Activated CD4-positive, alpha-beta T cell treated with anti-CD3 and anti-CD28 coated beads, Interleukin-2, amount 10 ng/mL, durations not matched to agents 24 days and 14 days (primary cell): ENCODE measurements around the gene ACAT1. TPM values are rescaled to one million over a fixed set of nuclear protein-coding genes. Genes with fewer than 3 reads are reported as not detected.
"Not testable (repeated sequence)": the region's sequence is repeated elsewhere in the genome, so short reads cannot be mapped to it uniquely, and the experiment has no call there.

Experiments used
- DNase-seq: peaks from one replicate; pipeline ENCODE4 v3.0.0; 2022
- H3K27ac Mint-ChIP-seq: one replicate; pipeline ENCODE4 v1.8.0; 2022; ENCODE audit warnings: mild to moderate bottlenecking, mixed read lengths
- H3K27me3 Mint-ChIP-seq: one replicate; pipeline ENCODE4 v1.8.0; 2022; ENCODE audit warnings: mixed read lengths
- H3K36me3 Mint-ChIP-seq: one replicate; pipeline ENCODE4 v1.8.0; 2022; ENCODE audit warnings: low read depth, mild to moderate bottlenecking, mixed read lengths
- H3K4me1 Mint-ChIP-seq: one replicate; pipeline ENCODE4 v1.8.0; 2021; ENCODE audit warnings: mixed read lengths
- H3K4me3 Mint-ChIP-seq: one replicate; pipeline ENCODE4 v1.8.0; 2022; ENCODE audit warnings: mild to moderate bottlenecking, moderate library complexity, mixed read lengths
- H3K9me3 Mint-ChIP-seq: one replicate; pipeline ENCODE4 v1.8.0; 2021; ENCODE audit warnings: mixed read lengths
- intact Hi-C: fragments of 100-400 bp; cut with micrococcal nuclease; formaldehyde crosslinking; loops from one replicate; pipeline ENCODE4 v1.15.1; 2023
- total RNA-seq: library from RNA; stranded (reverse); gene quantifications from 2 replicates; pipeline ENCODE4 v1.2.3, GENCODE V29; 2022

ACAT1 gene
- total RNA-seq, 1 donor from 2014 or later, result 65.0 TPM

- intact Hi-C loops, result no loop called here
- no peak overlapping the region for H3K27ac Mint-ChIP-seq
- peaks cover 33% of the 10 kb centered on the region for H3K4me1 Mint-ChIP-seq
- H3K9me3 Mint-ChIP-seq, result no peaks in the 10 kb centered on the region
- no peak for DNase-seq
- no peak overlapping the region for H3K4me3 Mint-ChIP-seq
- H3K36me3 Mint-ChIP-seq, result peaks cover 34% of the 10 kb centered on the region
- H3K27me3 Mint-ChIP-seq, result no peaks in the 10 kb centered on the region
Measured at GRCh38 chr11:108125096-108125495, 3.7 kb downstream of the ACAT1 start.

- H3K9me3 Mint-ChIP-seq, result no peaks in the 10 kb centered on the region
- intact Hi-C loops, result no loop called here
- no peak overlapping the region for H3K27ac Mint-ChIP-seq
- H3K27me3 Mint-ChIP-seq, result no peaks in the 10 kb centered on the region
- no peak overlapping the region for H3K4me3 Mint-ChIP-seq
- H3K36me3 Mint-ChIP-seq, result peaks cover 40% of the 10 kb centered on the region
- peaks cover 17% of the 10 kb centered on the region for H3K4me1 Mint-ChIP-seq
- no peak for DNase-seq
Measured at GRCh38 chr11:108128772-108129171, 7.4 kb downstream of the ACAT1 start.

- intact Hi-C loops, result no loop called here
- DNase-seq, result no peak
- no peaks in the 10 kb centered on the region for H3K9me3 Mint-ChIP-seq
- no peaks in the 10 kb centered on the region for H3K27me3 Mint-ChIP-seq
- peaks cover 32% of the 10 kb centered on the region for H3K36me3 Mint-ChIP-seq
- no peak overlapping the region for H3K4me3 Mint-ChIP-seq
- H3K4me1 Mint-ChIP-seq, result peaks cover 5% of the 10 kb centered on the region
- H3K27ac Mint-ChIP-seq, result no peak overlapping the region
Measured at GRCh38 chr11:108131993-108132392, 10.6 kb downstream of the ACAT1 start.

GRCh38 chr11:108132993-108133538 is 11.7 kb downstream of the ACAT1 start:
- H3K4me1 Mint-ChIP-seq, intact Hi-C loops, H3K27me3 Mint-ChIP-seq, H3K4me3 Mint-ChIP-seq, H3K9me3 Mint-ChIP-seq, DNase-seq, H3K27ac Mint-ChIP-seq: not testable (repeated sequence)
- H3K36me3 Mint-ChIP-seq, result peaks cover 35% of the 10 kb centered on the region

- H3K4me1 Mint-ChIP-seq, result peaks cover 9% of the 10 kb centered on the region
- H3K36me3 Mint-ChIP-seq, result peaks cover 44% of the 10 kb centered on the region
- no peaks in the 10 kb centered on the region for H3K27me3 Mint-ChIP-seq
- no peaks in the 10 kb centered on the region for H3K9me3 Mint-ChIP-seq
- no peak overlapping the region for H3K4me3 Mint-ChIP-seq
- peak; percentile 71 for DNase-seq
- H3K27ac Mint-ChIP-seq, result peak overlapping the region; percentile 77
- intact Hi-C loops, result loop anchor here (2.0 to 5.0 kb wide), 3 partner anchors 87 to 511 kb away; partner anchors contain the start of genes ATM and NPAT
Measured at GRCh38 chr11:108135845-108136544, 14.6 kb downstream of the ACAT1 start.

GRCh38 chr11:108137212-108137611 is 15.8 kb downstream of the ACAT1 start:
- Mint-ChIP-seq H3K27ac (peak overlapping the region; percentile 71), H3K36me3 (peaks cover 48% of the 10 kb centered on the region), H3K4me3 (no peak overlapping the region), H3K4me1 (peaks cover 9% of the 10 kb centered on the region), H3K27me3 (no peaks in the 10 kb centered on the region), H3K9me3 (no peaks in the 10 kb centered on the region)
- intact Hi-C loops, result loop anchor here (2.0 to 5.0 kb wide), 3 partner anchors 86 to 510 kb away; partner anchors contain the start of genes ATM and NPAT
- DNase-seq, result no peak

GRCh38 chr11:108142304-108142703 is 20.9 kb downstream of the ACAT1 start:
- Mint-ChIP-seq H3K27ac (no peak overlapping the region), H3K4me1 (peaks cover 12% of the 10 kb centered on the region), H3K36me3 (peaks cover 66% of the 10 kb centered on the region), H3K27me3 (no peaks in the 10 kb centered on the region), H3K9me3 (no peaks in the 10 kb centered on the region), H3K4me3 (no peak overlapping the region)
- DNase-seq, result peak; percentile 49
- intact Hi-C loops, result loop anchor here (10.0 kb wide), 1 partner anchor 52 kb away; no protein-coding TSS in a partner anchor

- Mint-ChIP-seq H3K27ac (peak overlapping the region; percentile 81), H3K4me3 (peak overlapping the region; percentile 44), H3K9me3 (no peaks in the 10 kb centered on the region), H3K36me3 (peaks cover 76% of the 10 kb centered on the region), H3K4me1 (peaks cover 11% of the 10 kb centered on the region), H3K27me3 (no peaks in the 10 kb centered on the region)
- intact Hi-C loops, result loop anchor here (10.0 kb wide), 1 partner anchor 50 kb away; no protein-coding TSS in a partner anchor
- no peak for DNase-seq
Measured at GRCh38 chr11:108144615-108145014, 23.2 kb downstream of the ACAT1 start.

GRCh38 chr11:108147150-108147549 is 25.8 kb downstream of the ACAT1 start:
- no peak overlapping the region for H3K4me3 Mint-ChIP-seq
- DNase-seq, result no peak
- no peaks in the 10 kb centered on the region for H3K27me3 Mint-ChIP-seq
- no peaks in the 10 kb centered on the region for H3K9me3 Mint-ChIP-seq
- peaks cover 78% of the 10 kb centered on the region for H3K36me3 Mint-ChIP-seq
- no peak overlapping the region for H3K27ac Mint-ChIP-seq
- H3K4me1 Mint-ChIP-seq, result peaks cover 11% of the 10 kb centered on the region
- intact Hi-C loops, result loop anchor here (10.0 kb wide), 1 partner anchor 48 kb away; no protein-coding TSS in a partner anchor

GRCh38 chr11:108148556-108148955 is 27.2 kb downstream of the ACAT1 start:
- H3K4me1 Mint-ChIP-seq, result peaks cover 11% of the 10 kb centered on the region
- H3K9me3 Mint-ChIP-seq, result no peaks in the 10 kb centered on the region
- no peak overlapping the region for H3K4me3 Mint-ChIP-seq
- no peak for DNase-seq
- peak overlapping the region; percentile 12 for H3K27ac Mint-ChIP-seq
- no peaks in the 10 kb centered on the region for H3K27me3 Mint-ChIP-seq
- intact Hi-C loops, result loop anchor here (10.0 kb wide), 1 partner anchor 46 kb away; no protein-coding TSS in a partner anchor
- H3K36me3 Mint-ChIP-seq, result peaks cover 72% of the 10 kb centered on the region

GRCh38 chr11:108154591-108154990 is 33.2 kb downstream of the ACAT1 start:
- H3K27ac Mint-ChIP-seq, result no peak overlapping the region
- no peak overlapping the region for H3K4me3 Mint-ChIP-seq
- no peaks in the 10 kb centered on the region for H3K27me3 Mint-ChIP-seq
- H3K9me3 Mint-ChIP-seq, result no peaks in the 10 kb centered on the region
- intact Hi-C loops, result no loop called here
- H3K4me1 Mint-ChIP-seq, result no peaks in the 10 kb centered on the region
- peaks cover 51% of the 10 kb centered on the region for H3K36me3 Mint-ChIP-seq
- DNase-seq, result no peak

- H3K4me3 Mint-ChIP-seq, result no peak overlapping the region
- intact Hi-C loops, result no loop called here
- no peak for DNase-seq
- no peaks in the 10 kb centered on the region for H3K9me3 Mint-ChIP-seq
- H3K4me1 Mint-ChIP-seq, result peaks cover 8% of the 10 kb centered on the region
- H3K27me3 Mint-ChIP-seq, result no peaks in the 10 kb centered on the region
- H3K36me3 Mint-ChIP-seq, result peaks cover 40% of the 10 kb centered on the region
- no peak overlapping the region for H3K27ac Mint-ChIP-seq
Measured at GRCh38 chr11:108160970-108161566, 39.7 kb downstream of the ACAT1 start.

GRCh38 chr11:108162878-108163277 is 41.5 kb downstream of the ACAT1 start:
- H3K4me1 Mint-ChIP-seq, H3K27me3 Mint-ChIP-seq, H3K4me3 Mint-ChIP-seq, H3K27ac Mint-ChIP-seq, intact Hi-C loops, DNase-seq, H3K9me3 Mint-ChIP-seq: not testable (repeated sequence)
- peaks cover 46% of the 10 kb centered on the region for H3K36me3 Mint-ChIP-seq

GRCh38 chr11:108167624-108168023 is 46.3 kb downstream of the ACAT1 start:
- Mint-ChIP-seq H3K27me3 (no peaks in the 10 kb centered on the region), H3K9me3 (no peaks in the 10 kb centered on the region), H3K36me3 (peaks cover 47% of the 10 kb centered on the region), H3K4me3 (no peak overlapping the region), H3K4me1 (peaks cover 12% of the 10 kb centered on the region), H3K27ac (no peak overlapping the region)
- intact Hi-C loops, result no loop called here
- no peak for DNase-seq
